Endothelial cell of umbilical vein (primary cell): Measurements from ENCODE around the gene PRPF39. TPM values are rescaled to one million over a fixed set of nuclear protein-coding genes. Genes with fewer than 3 reads are reported as not detected.

Experiments used
- BruUV-seq: library from RNA; stranded (reverse); fragments of 400-500 nt; replicated peaks from 2 replicates; lab custom pipeline; 2021; lab: Mats Ljungman, UMichigan
- CTCF ChIA-PET: fragments of 300-600, 350-600 bp; sonication (Branson Sonifier 250); formaldehyde crosslinking; loops from one replicate; lab custom pipeline; 2021; ENCODE audit warnings: antibody characterized with exemption, inconsistent platforms; lab: Charles Lee
- POLR2A ChIA-PET: fragments of 300-600, 350-600 bp; sonication (Branson Sonifier 250); formaldehyde crosslinking; loops from one replicate; lab custom pipeline; 2021; ENCODE audit warnings: antibody characterized with exemption, inconsistent platforms; lab: Charles Lee
- DNase-seq: peaks from one replicate; pipeline ENCODE4 v3.0.0-alpha.2; 2011; ENCODE audit warnings: low read depth, low spot score
- FAIRE-seq: peaks from 2 replicates; lab custom pipeline; 2011; peaks lifted over from hg19 to GRCh38; lab: Jason Lieb, UNC
- H2AFZ ChIP-seq: 2 replicates; pipeline ENCODE4 v1.6.0; 2012; ENCODE audit warnings: low read depth, low read length, control low read depth, inconsistent platforms
- H3K27ac ChIP-seq: 2 replicates; pipeline ENCODE4 v1.5.1; 2011; ENCODE audit warnings: low read depth, mild to moderate bottlenecking, control low read depth, low read length, moderate library complexity; ENCODE audit not compliant: insufficient read depth
- H3K27me3 ChIP-seq, 2 experiments: 2 replicates each; pipeline versions ENCODE4 v1.6.0 to v1.6.1; 2011; ENCODE audit warnings: low read length in 2 of 2, mixed read lengths in 1 of 2; ENCODE audit not compliant: control insufficient read depth in 2 of 2, insufficient read depth in 2 of 2
- H3K36me3 ChIP-seq, 2 experiments: 2 replicates in 1 of 2; 3 replicates in 1 of 2; pipeline ENCODE4 v1.5.1; 2011; ENCODE audit warnings: low read length in 2 of 2, mild to moderate bottlenecking in 1 of 2, moderate library complexity in 1 of 2; ENCODE audit not compliant: control insufficient read depth in 2 of 2, insufficient read depth in 2 of 2; ENCODE audit errors: extremely low read depth in 1 of 2
- H3K4me1 ChIP-seq: 3 replicates; pipeline ENCODE4 v1.5.1; 2011; ENCODE audit warnings: mild to moderate bottlenecking, low read length; ENCODE audit not compliant: control insufficient read depth, insufficient read depth; ENCODE audit errors: extremely low read depth
- H3K4me2 ChIP-seq: 2 replicates; pipeline ENCODE4 v1.6.1; 2011; ENCODE audit warnings: low read length, control low read depth, mixed read lengths; ENCODE audit not compliant: insufficient read depth
- H3K4me3 ChIP-seq, 3 experiments: fragments of 200-600 bp in 1 of 3; sonication (generic), shearing (Covaris generic) in 1 of 3; replicated peaks in 1 of 3; 2 replicates each; pipeline ENCODE4 v1.5.1; 2011 to 2016; ENCODE audit warnings: control low read depth in 3 of 3, low read length in 3 of 3, mild to moderate bottlenecking in 2 of 3, inconsistent platforms in 1 of 3, low read depth in 1 of 3, moderate library complexity in 1 of 3; ENCODE audit not compliant: insufficient read depth in 1 of 3
- H3K79me2 ChIP-seq: 2 replicates; pipeline ENCODE4 v1.6.0; 2012; ENCODE audit warnings: low read length, inconsistent platforms; ENCODE audit not compliant: control insufficient read depth, insufficient read depth
- H3K9ac ChIP-seq: replicated peaks from 2 replicates; pipeline ENCODE3; 2011; ENCODE audit warnings: low read length, control low read depth; ENCODE audit not compliant: insufficient read depth; ENCODE audit errors: extremely low read depth
- H3K9me1 ChIP-seq: replicated peaks from 3 replicates; pipeline ENCODE4 v1.6.0; 2011; ENCODE audit warnings: mild to moderate bottlenecking, low read length; ENCODE audit not compliant: control insufficient read depth, insufficient read depth; ENCODE audit errors: extremely low read depth
- H3K9me3 ChIP-seq: replicated peaks from 2 replicates; pipeline ENCODE4 v1.5.1; 2012; ENCODE audit warnings: low read length, inconsistent platforms; ENCODE audit not compliant: control insufficient read depth, insufficient read depth
- H4K20me1 ChIP-seq: replicated peaks from 2 replicates; pipeline ENCODE3; 2011; ENCODE audit warnings: mild to moderate bottlenecking, low read length; ENCODE audit not compliant: control insufficient read depth, insufficient read depth; ENCODE audit errors: extremely low read depth
- CTCF ChIP-seq, 2 donors: IDR thresholded peaks; 1 replicate in 1 of 2; 2 replicates in 1 of 2; pipeline ENCODE4 v1.5.1; 2011; ENCODE audit warnings: low read length in 2 of 2, mild to moderate bottlenecking in 2 of 2, moderate library complexity in 2 of 2, control low read depth in 1 of 2, inconsistent platforms in 1 of 2, low read depth in 1 of 2; ENCODE audit not compliant: insufficient read depth in 1 of 2; ENCODE audit errors: extremely low read depth in 1 of 2
- EZH2 ChIP-seq: IDR thresholded peaks from 2 replicates; pipeline ENCODE4 v1.6.1; 2012; ENCODE audit warnings: borderline replicate concordance, low read depth, mild to moderate bottlenecking, moderate library complexity, low read length, inconsistent platforms; ENCODE audit not compliant: severe bottlenecking
- FOS ChIP-seq: IDR thresholded peaks from 2 replicates; pipeline ENCODE4 v1.6.1; 2011; ENCODE audit warnings: mild to moderate bottlenecking, low read length, moderate library complexity, borderline replicate concordance; ENCODE audit not compliant: insufficient read depth
- GATA2 ChIP-seq: IDR thresholded peaks from 2 replicates; pipeline ENCODE4 v1.7.0; 2011; ENCODE audit warnings: low read depth, mild to moderate bottlenecking, moderate library complexity, mixed read lengths, low read length; ENCODE audit not compliant: insufficient read length, insufficient read depth
- JUN ChIP-seq: IDR thresholded peaks from 2 replicates; pipeline ENCODE4 v1.6.1; 2011; ENCODE audit warnings: borderline replicate concordance, low read depth; ENCODE audit not compliant: insufficient read length, insufficient read depth
- MAX ChIP-seq: IDR thresholded peaks from 2 replicates; pipeline ENCODE4 v1.6.1; 2011; ENCODE audit not compliant: insufficient read depth, insufficient read length
- MYC ChIP-seq: IDR thresholded peaks from one replicate; pipeline ENCODE4 v1.6.1; 2011; ENCODE audit warnings: mild to moderate bottlenecking, low read depth, low read length
- POLR2AphosphoS5 ChIP-seq: IDR thresholded peaks from 2 replicates; pipeline ENCODE4 v1.6.1; 2012; ENCODE audit warnings: low read depth, mild to moderate bottlenecking, control low read depth, low read length, moderate library complexity; ENCODE audit not compliant: insufficient read depth
- dilution Hi-C: fragments of 300-500 bp; cut with MboI; formaldehyde crosslinking; loops from one replicate; pipeline ENCODE4 v1.15.0; 2019; ENCODE audit warnings: low sequenced_read_pairs; ENCODE audit not compliant: extremely low pct_ligation_motif_present
- intact Hi-C: fragments of 100-400 bp; cut with micrococcal nuclease; formaldehyde crosslinking; loops from one replicate; pipeline ENCODE4 v1.10.0; 2022
- polyA plus RNA-seq, 4 experiments: library from polyadenylated mRNA; depleted of rRNA in 3 of 4; stranded (reverse) in 3 of 4; unstranded in 1 of 4; fragments of >200 nt; gene quantifications; 2 replicates each; pipeline versions ENCODE4 v1.2.1 to v1.2.3, GENCODE V29; 2011 to 2012; ENCODE audit warnings: missing spikeins in 1 of 4
- total RNA-seq: library from RNA; stranded (reverse); gene quantifications from 2 replicates; pipeline ENCODE4 v1.2.3, GENCODE V29; 2021

Gene PRPF39
- total and polyA plus RNA-seq, 2 donors (not counting 3 experiments of a cell fraction or from before 2014, with no cell fraction given), result 24.8 to 44.4 TPM

- Histone ChIP-seq H2AFZ (no peak overlapping the region), H3K27me3 (no peaks in the 10 kb centered on the region), H3K4me2 (no peak overlapping the region), H3K36me3 (no peaks in the 10 kb centered on the region), H3K4me1 (no peaks in the 10 kb centered on the region), H3K9ac (no peak overlapping the region), H4K20me1 (no peaks in the 10 kb centered on the region), H3K27ac (no peak overlapping the region), H3K79me2 (peaks cover 18% of the 10 kb centered on the region), H3K9me1 (no peaks in the 10 kb centered on the region), H3K9me3 (no peaks in the 10 kb centered on the region), H3K4me3 (no peak overlapping the region)
- POLR2A ChIA-PET, result interaction anchor here (0.6 kb wide), 1 partner anchor 56 kb away, joined by 7 read pairs; no protein-coding TSS in a partner anchor
- no peak for DNase-seq
- CTCF ChIA-PET, result no interaction called here
- intact Hi-C loops (no loop called here), dilution Hi-C loops (no loop called here)
- BruUV-seq, result no TSS peak
- TF ChIP-seq JUN (no peak), MYC (no peak), CTCF (IDR thresholded peaks at IDR 0.05; ENCODE audit: extremely low read depth in 1 of 2, insufficient read depth in 1 of 2, low read depth in 1 of 2, low read length in 2 of 2) (no peak), POLR2AphosphoS5 (no peak), FOS (no peak), EZH2 (no peak), GATA2 (no peak), MAX (no peak)
- FAIRE-seq, result peak; percentile 12
These were observed 60.7 kb downstream of the PRPF39 start for GRCh38 chr14:45144658-45145057.
